Limb (tissue), 2 donors: ENCODE measurements around the gene MEF2A.
"Not testable (repeated sequence)": the region's sequence is repeated elsewhere in the genome, so short reads cannot be mapped to it uniquely, and the experiment has no call there.

Source experiments
- DNase-seq, 2 donors: peaks; one replicate each; pipeline ENCODE4 v3.0.0-alpha.2; 2016; ENCODE audit errors: extremely low spot score in 2 of 2

Gene MEF2A

GRCh38 chr15:99565299-99566156 is at the start of gene MEF2A:
Gene MEF2A, plus strand, starts transcription at chr15:99565984. Its CDS starts 67,136 bp downstream, at chr15:99633120.
- peak; percentile 93 to 96 for DNase-seq

- no peak for DNase-seq
These were observed 47.6 kb upstream of the MEF2A start for GRCh38 chr15:99518191-99518590.

- DNase-seq: not testable (repeated sequence)
These were observed 46.4 kb upstream of the MEF2A start for GRCh38 chr15:99519366-99519765.

- DNase-seq: no peak
These were observed 43.5 kb upstream of the MEF2A start for GRCh38 chr15:99522288-99522687.

- no peak for DNase-seq
These were observed 39.6 kb upstream of the MEF2A start for GRCh38 chr15:99526176-99526575.

GRCh38 chr15:99526671-99527070 is 39.1 kb upstream of the MEF2A start:
- DNase-seq: no peak

- DNase-seq: no peak
These were observed 29.3 kb upstream of the MEF2A start for GRCh38 chr15:99536422-99537040.

- DNase-seq: no peak
These were observed 28.4 kb upstream of the MEF2A start for GRCh38 chr15:99537344-99537743.

GRCh38 chr15:99538261-99538660 is 27.5 kb upstream of the MEF2A start:
- no peak for DNase-seq

- DNase-seq: no peak
These were observed 23.0 kb upstream of the MEF2A start for GRCh38 chr15:99542828-99543227.

- no peak for DNase-seq
These were observed 20.2 kb upstream of the MEF2A start for GRCh38 chr15:99545605-99546004.

- no peak for DNase-seq
These were observed 19.2 kb upstream of the MEF2A start for GRCh38 chr15:99546441-99547100.

- DNase-seq: no peak
These were observed 18.3 kb upstream of the MEF2A start for GRCh38 chr15:99547517-99547916.

- DNase-seq: no peak
These were observed 15.7 kb upstream of the MEF2A start for GRCh38 chr15:99550077-99550476.

- DNase-seq: no peak
These were observed 13.7 kb upstream of the MEF2A start for GRCh38 chr15:99552111-99552510.

- DNase-seq: no peak
These were observed 10.8 kb upstream of the MEF2A start for GRCh38 chr15:99554880-99555488.

GRCh38 chr15:99556011-99556410 is 9.8 kb upstream of the MEF2A start:
- DNase-seq: no peak

GRCh38 chr15:99556578-99556977 is 9.2 kb upstream of the MEF2A start:
- no peak for DNase-seq

GRCh38 chr15:99558084-99558483 is 7.7 kb upstream of the MEF2A start:
- DNase-seq: no peak

GRCh38 chr15:99558571-99558970 is 7.2 kb upstream of the MEF2A start:
- no peak for DNase-seq

- no peak for DNase-seq
These were observed 4.1 kb upstream of the MEF2A start for GRCh38 chr15:99561476-99562230.
